Ecto neural progenitor cell (in vitro differentiated cells): ENCODE results near the gene CADPS.
"Not testable (repeated sequence)": the region's sequence is repeated elsewhere in the genome, so short reads cannot be mapped to it uniquely, and the experiment has no call there.

Experiments used
- DNase-seq: peaks from one replicate; pipeline ENCODE4 v3.0.0-alpha.2; 2018; ENCODE audit warnings: low spot score

CADPS gene

GRCh38 chr3:62592408-62592807 lies 282.8 kb downstream of the CADPS start:
- DNase-seq: no peak

GRCh38 chr3:62589078-62589477 lies 286.1 kb downstream of the CADPS start:
- no peak for DNase-seq

- no peak for DNase-seq
These were observed 287.6 kb downstream of the CADPS start for GRCh38 chr3:62587579-62588031.

- DNase-seq: no peak
These were observed 288.0 kb downstream of the CADPS start for GRCh38 chr3:62587169-62587568.

- no peak for DNase-seq
These were observed 288.9 kb downstream of the CADPS start for GRCh38 chr3:62586356-62586755.

- DNase-seq: no peak
These were observed 289.4 kb downstream of the CADPS start for GRCh38 chr3:62585861-62586260.

- DNase-seq: no peak
These were observed 290.6 kb downstream of the CADPS start for GRCh38 chr3:62584636-62585035.

GRCh38 chr3:62582495-62583172 lies 292.6 kb downstream of the CADPS start:
- DNase-seq: no peak

GRCh38 chr3:62580485-62580884 lies 294.7 kb downstream of the CADPS start:
- not testable (repeated sequence) for DNase-seq

GRCh38 chr3:62577153-62577552 lies 298.1 kb downstream of the CADPS start:
- DNase-seq: no peak

GRCh38 chr3:62574266-62574898 lies 300.8 kb downstream of the CADPS start:
- no peak for DNase-seq

- no peak for DNase-seq
These were observed 303.3 kb downstream of the CADPS start for GRCh38 chr3:62571916-62572315.

GRCh38 chr3:62570888-62571287 lies 304.3 kb downstream of the CADPS start:
- no peak for DNase-seq

GRCh38 chr3:62569609-62570008 lies 305.6 kb downstream of the CADPS start:
- DNase-seq: no peak

GRCh38 chr3:62567097-62568021 lies 307.9 kb downstream of the CADPS start:
- no peak for DNase-seq

- DNase-seq: no peak
These were observed 309.1 kb downstream of the CADPS start for GRCh38 chr3:62566022-62566557.

- DNase-seq: no peak
These were observed 312.6 kb downstream of the CADPS start for GRCh38 chr3:62562596-62562995.

GRCh38 chr3:62562017-62562416 lies 313.2 kb downstream of the CADPS start:
- DNase-seq: no peak

- DNase-seq: no peak
These were observed 315.3 kb downstream of the CADPS start for GRCh38 chr3:62559831-62560445.

- peak; percentile 64 for DNase-seq
These were observed 316.6 kb downstream of the CADPS start for GRCh38 chr3:62558549-62559112.

- no peak for DNase-seq
These were observed 317.2 kb downstream of the CADPS start for GRCh38 chr3:62557983-62558382.

GRCh38 chr3:62557450-62557849 lies 317.8 kb downstream of the CADPS start:
- DNase-seq: no peak
